HepG2 (cell line): ENCODE measurements around the gene MRPL34. TPM values are rescaled to one million over a fixed set of nuclear protein-coding genes. Genes with fewer than 3 reads are reported as not detected.
A peak's percentile ranks its signal among the peaks of the same experiment; 100 is the strongest.

Experiments used
- CHD2 ChIP-seq: IDR thresholded peaks from 2 replicates; pipeline ENCODE4 v1.6.1; 2011; ENCODE audit warnings: low read depth, low read length, improper control_type of control experiment
- EEA1 ChIP-seq: sonication (generic); formaldehyde crosslinking; IDR thresholded peaks from 2 replicates; pipeline ENCODE4 v1.5.1; 2020; ENCODE audit warnings: mild to moderate bottlenecking, missing genetic modification reagents, borderline replicate concordance
- ELF4 ChIP-seq: sonication (generic); formaldehyde crosslinking; IDR thresholded peaks from 2 replicates; pipeline ENCODE4 v1.5.0; 2020; ENCODE audit warnings: missing genetic modification reagents, mild to moderate bottlenecking, moderate library complexity, borderline replicate concordance
- FOXK1 ChIP-seq: sonication (generic); formaldehyde crosslinking; IDR thresholded peaks from 2 replicates; pipeline ENCODE4 v1.4.0; 2020; ENCODE audit warnings: low read depth, missing genetic modification reagents, borderline replicate concordance
- FUBP1 ChIP-seq: sonication (generic); formaldehyde crosslinking; IDR thresholded peaks from 2 replicates; pipeline ENCODE4 v1.5.1; 2020; ENCODE audit warnings: missing genetic modification reagents, mild to moderate bottlenecking, borderline replicate concordance
- HHEX ChIP-seq: IDR thresholded peaks from 2 replicates; pipeline ENCODE4 v1.6.1; 2016; ENCODE audit warnings: control low read depth
- HOXA7 ChIP-seq: sonication (generic); formaldehyde crosslinking; IDR thresholded peaks from 2 replicates; pipeline ENCODE4 v1.8.1; 2022; ENCODE audit warnings: mild to moderate bottlenecking, missing genetic modification reagents, moderate library complexity
- MBNL3 ChIP-seq: fragments of 250-450 bp; sonication (Bioruptor Pico); conservative IDR thresholded peaks from 2 replicates; pipeline ENCODE4 v1.8.0; 2022; ENCODE audit warnings: mild to moderate bottlenecking, inconsistent platforms
- MIER2 ChIP-seq: IDR thresholded peaks from 2 replicates; pipeline ENCODE4 v1.6.1; 2016; ENCODE audit warnings: missing biosample characterization, missing genetic modification reagents
- NFIB ChIP-seq: sonication (generic); formaldehyde crosslinking; IDR thresholded peaks from 2 replicates; pipeline ENCODE4 v1.9.0; 2021; ENCODE audit warnings: missing genetic modification reagents, mild to moderate bottlenecking, borderline replicate concordance
- SALL1 ChIP-seq: sonication (generic); formaldehyde crosslinking; IDR thresholded peaks from 2 replicates; pipeline ENCODE4 v1.8.0; 2022; ENCODE audit warnings: mild to moderate bottlenecking, missing genetic modification reagents
- SP4 ChIP-seq: sonication (generic); formaldehyde crosslinking; IDR thresholded peaks from 2 replicates; pipeline ENCODE4 v1.8.1; 2023; ENCODE audit warnings: mild to moderate bottlenecking, missing genetic modification reagents
- SSRP1 ChIP-seq: IDR thresholded peaks from 2 replicates; pipeline ENCODE4 v1.6.1; 2016; ENCODE audit warnings: control low read depth
- TIGD3 ChIP-seq: sonication (generic); formaldehyde crosslinking; IDR thresholded peaks from 2 replicates; pipeline ENCODE4 v1.5.1; 2020; ENCODE audit warnings: mild to moderate bottlenecking, missing genetic modification reagents, borderline replicate concordance
- ZBTB26 ChIP-seq: IDR thresholded peaks from 2 replicates; pipeline ENCODE4 v1.6.1; 2016; ENCODE audit warnings: missing compliant biosample characterization, missing genetic modification reagents, borderline replicate concordance
- ZBTB33 ChIP-seq: sonication (generic); formaldehyde crosslinking; IDR thresholded peaks from 2 replicates; pipeline ENCODE4 v1.4.0; 2020; ENCODE audit warnings: missing genetic modification reagents
- ZFP41 ChIP-seq: sonication (generic); formaldehyde crosslinking; IDR thresholded peaks from 2 replicates; pipeline ENCODE4 v1.4.0; 2020; ENCODE audit warnings: mild to moderate bottlenecking, missing genetic modification reagents, borderline replicate concordance
- ZNF12 ChIP-seq: sonication (generic); formaldehyde crosslinking; IDR thresholded peaks from 2 replicates; pipeline ENCODE4 v1.5.0; 2020; ENCODE audit warnings: missing genetic modification reagents
- ZNF274 ChIP-seq: sonication (generic); formaldehyde crosslinking; IDR thresholded peaks from 2 replicates; pipeline ENCODE4 v1.5.1; 2020; ENCODE audit warnings: mild to moderate bottlenecking, missing genetic modification reagents
- ZNF431 ChIP-seq: sonication (generic); formaldehyde crosslinking; IDR thresholded peaks from 2 replicates; pipeline ENCODE4 v1.9.0; 2022; ENCODE audit warnings: missing genetic modification reagents, low read depth, mild to moderate bottlenecking, borderline replicate concordance
- ZNF577 ChIP-seq: sonication (generic); formaldehyde crosslinking; IDR thresholded peaks from 2 replicates; pipeline ENCODE4 v1.4.0; 2020; ENCODE audit warnings: mild to moderate bottlenecking, low read depth, missing genetic modification reagents, borderline replicate concordance
- ZNF589 ChIP-seq: sonication (generic); formaldehyde crosslinking; conservative IDR thresholded peaks from 2 replicates; pipeline ENCODE4 v1.8.0; 2022; ENCODE audit warnings: mild to moderate bottlenecking, moderate library complexity, missing genetic modification reagents
- ZNF784 ChIP-seq: sonication (generic); formaldehyde crosslinking; IDR thresholded peaks from 2 replicates; pipeline ENCODE4 v1.5.1; 2020; ENCODE audit warnings: missing genetic modification reagents, mild to moderate bottlenecking, borderline replicate concordance
- ZSCAN22 ChIP-seq: sonication (generic); formaldehyde crosslinking; IDR thresholded peaks from 2 replicates; pipeline ENCODE4 v1.4.0; 2020; ENCODE audit warnings: mild to moderate bottlenecking, missing genetic modification reagents
- polyA plus RNA-seq, 8 experiments: library from polyadenylated mRNA; depleted of rRNA in 3 of 8; stranded (reverse) in 7 of 8; unstranded in 1 of 8; fragments of >200 nt; fragmentation: Illumina TruSeq in 4 of 8; extraction: Trizol in 4 of 8; gene quantifications; 2 replicates each; pipeline versions ENCODE4 v1.2.1 to v1.2.3, GENCODE V29; 2011 to 2016; ENCODE audit warnings: low read depth in 4 of 8, missing spikeins in 1 of 8, mixed read lengths in 1 of 8; ENCODE audit not compliant: insufficient read depth in 1 of 8
- total RNA-seq, 5 experiments: library from RNA; depleted of rRNA; stranded (reverse); fragments of >200 nt; fragmentation: Illumina TruSeq; extraction: Trizol; gene quantifications; 2 replicates each; pipeline ENCODE4 v1.2.3, GENCODE V29; 2016; ENCODE audit warnings: low read depth in 1 of 5

MRPL34 gene
- total and polyA plus RNA-seq, 2 of the 13 experiments (the other 11 are each of a cell fraction or from before 2014, with no cell fraction given), result 74.0 to 77.3 TPM

GRCh38 chr19:17340302-17340870 lies 34.7 kb downstream of the MRPL34 start (continued):
- TF ChIP-seq SP4 (CRISPR knock-in tag) (0 out of 2 replicates have a peak, but pooled peaks have one; percentile 52), HOXA7 (CRISPR knock-in tag) (no peak), ZNF12 (CRISPR knock-in tag) (no peak), FUBP1 (CRISPR knock-in tag) (no peak), TIGD3 (CRISPR knock-in tag) (no peak), ZFP41 (CRISPR knock-in tag) (no peak), ZNF274 (CRISPR knock-in tag) (no peak), SALL1 (CRISPR knock-in tag) (0 out of 2 replicates have a peak, but pooled peaks have one; percentile 4), ZNF431 (no peak), EEA1 (CRISPR knock-in tag) (no peak; the same call in 1 of the 2 replicates), MBNL3 (CRISPR knock-in tag) (no peak), ELF4 (no peak), SSRP1 (CRISPR knock-in tag) (no peak), ZSCAN22 (CRISPR knock-in tag) (no peak), ZNF784 (CRISPR knock-in tag) (no peak), NFIB (CRISPR knock-in tag) (no peak), CHD2 (no peak), ZNF577 (CRISPR knock-in tag) (no peak), HHEX (CRISPR knock-in tag) (no peak), ZBTB26 (0 out of 2 replicates have a peak, but pooled peaks have one; percentile 3), ZBTB33 (CRISPR knock-in tag) (no peak), MIER2 (no peak), FOXK1 (no peak), ZNF589 (no peak)
